ENCODE data around the gene PEAK1.

Gene PEAK1

GRCh38 chr15:77400258-77400657 is 19.6 kb downstream of the PEAK1 start:
- DNase-seq = no peak

GRCh38 chr15:77398927-77399326 is 21.0 kb downstream of the PEAK1 start:
- DNase-seq = no peak

DNA sequence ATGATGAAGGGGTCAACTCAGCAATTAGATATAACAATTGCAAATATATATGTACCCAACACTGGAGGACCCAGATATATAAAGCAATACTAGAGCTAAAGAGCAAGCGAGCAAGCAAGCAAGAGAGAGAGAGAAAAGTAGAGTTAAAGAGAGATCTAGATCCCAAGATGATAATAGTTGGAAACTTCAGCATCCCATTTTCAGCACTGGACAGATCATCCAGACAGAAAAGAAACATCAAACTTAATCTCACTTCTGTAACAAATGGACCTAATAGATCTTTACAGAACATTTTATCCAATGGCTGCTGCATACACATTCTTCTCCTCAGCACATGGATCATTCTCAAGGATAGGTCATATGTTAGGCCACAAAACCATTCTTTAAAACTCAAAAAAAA is 23.2 kb downstream of the PEAK1 start:
- DNase-seq = no peak

DNA sequence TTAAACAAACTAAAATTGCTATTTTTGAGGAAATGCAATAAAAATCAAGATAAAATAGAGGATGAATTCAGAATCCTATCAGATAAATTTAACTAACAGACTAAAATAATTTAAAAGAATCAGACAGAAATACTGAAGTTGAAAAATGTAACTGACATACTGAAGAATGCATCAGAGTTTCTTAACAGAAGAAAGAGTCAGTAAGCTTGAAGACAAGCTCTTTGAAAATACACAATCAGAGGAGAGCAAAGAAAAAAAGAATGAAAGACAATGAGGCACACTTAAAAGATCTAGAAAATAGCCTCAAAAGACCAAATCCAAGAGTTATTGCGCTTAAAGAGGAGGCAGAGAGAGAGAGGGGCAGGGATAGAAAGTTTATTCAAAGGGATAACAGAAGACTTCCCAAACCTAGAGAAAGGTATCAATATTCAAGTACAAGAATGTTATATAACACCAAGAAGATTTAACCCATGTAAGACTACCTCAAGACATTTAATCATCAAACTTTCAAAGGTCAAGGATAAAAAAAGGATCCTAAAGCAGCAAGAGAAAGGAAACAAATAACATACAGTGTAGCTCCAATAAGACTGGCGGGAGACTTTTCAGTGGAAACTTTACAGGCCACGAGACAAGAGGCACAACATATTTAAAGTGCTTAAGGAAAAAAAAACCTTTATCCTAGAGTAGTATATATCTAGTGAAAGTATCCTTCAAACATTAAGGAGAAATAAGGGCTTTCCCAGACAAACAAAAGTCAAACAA is 24.7 kb downstream of the PEAK1 start:
- no peak for DNase-seq

- no peak for DNase-seq
Measured at GRCh38 chr15:77393471-77393840, 26.4 kb downstream of the PEAK1 start.

DNA sequence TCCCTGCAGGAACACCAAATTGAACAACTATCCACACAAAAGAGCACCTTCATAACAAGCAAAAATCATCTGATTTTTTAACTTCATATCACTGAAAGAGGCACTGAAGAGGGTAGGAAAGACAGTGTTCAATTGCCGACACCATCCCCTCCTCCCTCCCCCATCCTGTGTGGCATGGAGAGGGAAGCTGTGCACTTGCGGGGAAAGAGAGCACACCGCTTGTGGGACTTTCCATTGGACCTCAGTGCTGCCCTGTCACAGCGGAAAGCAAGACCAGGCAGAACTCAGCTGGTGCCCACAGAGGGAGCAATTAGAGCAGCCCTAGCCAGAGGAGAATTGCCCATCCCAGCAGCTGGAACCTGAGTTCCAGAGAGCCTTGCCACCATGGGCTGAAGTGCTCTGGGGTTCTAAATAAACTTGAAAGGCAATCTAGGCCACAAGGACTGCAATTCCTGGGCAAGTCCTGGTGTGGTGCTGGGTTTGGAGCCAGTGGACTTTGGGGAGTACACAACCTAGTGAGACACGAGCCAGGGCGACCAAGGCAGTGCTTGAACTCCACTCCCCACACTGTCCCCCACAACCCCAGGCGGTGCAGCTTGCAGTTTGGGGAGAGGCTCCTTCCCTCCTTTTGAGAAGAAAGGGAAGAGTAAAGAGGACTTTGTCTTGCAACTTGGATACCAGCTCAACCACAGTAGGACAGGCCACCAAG is 27.0 kb downstream of the PEAK1 start:
- no peak for DNase-seq

- no peak for DNase-seq
Measured at GRCh38 chr15:77391372-77391951, 28.4 kb downstream of the PEAK1 start.

GRCh38 chr15:77387365-77388105 is 32.4 kb downstream of the PEAK1 start:
- no peak for DNase-seq

DNA sequence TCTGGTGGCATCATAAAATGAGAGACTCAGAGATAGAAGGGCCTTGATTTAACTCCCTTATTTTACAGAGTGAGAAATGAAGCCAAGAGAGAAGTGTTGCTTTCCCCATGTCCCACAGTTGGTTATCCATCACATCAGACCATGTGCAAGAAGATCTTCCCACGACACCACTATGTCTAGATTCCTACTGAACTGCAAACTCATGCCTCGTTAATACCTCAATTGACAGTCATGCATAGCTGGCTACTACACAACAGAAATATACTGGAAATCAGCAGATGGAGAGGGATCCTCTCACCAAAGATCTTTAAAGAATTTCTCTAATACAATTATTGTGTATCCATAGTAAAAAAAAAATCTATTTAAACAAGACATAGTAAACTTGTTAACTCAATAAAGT is 33.3 kb downstream of the PEAK1 start:
- DNase-seq = no peak

- DNase-seq = no peak
Measured at GRCh38 chr15:77384589-77385359, 35.1 kb downstream of the PEAK1 start.

- no peak for DNase-seq
Measured at GRCh38 chr15:77384086-77384485, 35.8 kb downstream of the PEAK1 start.

GRCh38 chr15:77380033-77380432 is 39.9 kb downstream of the PEAK1 start:
- DNase-seq = no peak

DNA sequence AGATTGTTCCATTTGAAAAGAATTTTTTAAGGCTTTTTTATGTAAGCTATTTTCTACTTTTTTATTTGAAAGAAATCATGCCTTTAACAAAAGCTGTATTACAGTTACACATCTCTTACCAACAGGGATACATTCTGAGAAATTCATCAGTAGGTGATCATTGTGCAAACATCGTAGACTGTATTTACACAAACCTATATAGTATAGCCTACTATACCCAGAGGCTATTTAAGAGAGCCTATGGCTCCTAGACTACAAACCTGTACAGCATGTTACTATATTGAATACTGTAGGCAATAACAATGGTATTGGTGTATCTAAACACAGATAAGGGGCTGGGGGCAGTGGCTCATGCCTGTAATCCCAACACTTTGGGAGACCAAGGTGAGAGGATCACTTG is 43.1 kb downstream of the PEAK1 start:
- DNase-seq = peak; percentile 9

- DNase-seq = no peak
Measured at GRCh38 chr15:77375133-77375532, 44.8 kb downstream of the PEAK1 start.

DNA sequence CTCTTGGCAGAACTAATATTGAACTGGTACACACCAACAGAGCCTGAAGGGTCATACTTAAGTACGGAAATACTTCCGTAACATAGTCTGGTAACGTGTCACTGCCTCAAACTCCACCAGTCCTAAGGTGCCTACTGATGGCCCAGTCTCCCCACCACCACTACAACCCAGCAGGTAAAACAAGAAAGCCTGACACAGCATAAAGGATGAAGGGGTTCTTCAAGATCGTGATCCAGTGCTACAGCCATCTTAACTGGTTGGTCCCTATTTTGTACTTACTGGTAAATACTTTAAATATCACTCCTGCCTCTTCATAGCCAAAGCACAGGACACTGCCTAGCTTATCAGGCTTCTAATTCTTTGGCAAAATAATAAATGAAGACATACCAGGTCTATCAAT is 46.5 kb downstream of the PEAK1 start:
- DNase-seq = no peak

DNA sequence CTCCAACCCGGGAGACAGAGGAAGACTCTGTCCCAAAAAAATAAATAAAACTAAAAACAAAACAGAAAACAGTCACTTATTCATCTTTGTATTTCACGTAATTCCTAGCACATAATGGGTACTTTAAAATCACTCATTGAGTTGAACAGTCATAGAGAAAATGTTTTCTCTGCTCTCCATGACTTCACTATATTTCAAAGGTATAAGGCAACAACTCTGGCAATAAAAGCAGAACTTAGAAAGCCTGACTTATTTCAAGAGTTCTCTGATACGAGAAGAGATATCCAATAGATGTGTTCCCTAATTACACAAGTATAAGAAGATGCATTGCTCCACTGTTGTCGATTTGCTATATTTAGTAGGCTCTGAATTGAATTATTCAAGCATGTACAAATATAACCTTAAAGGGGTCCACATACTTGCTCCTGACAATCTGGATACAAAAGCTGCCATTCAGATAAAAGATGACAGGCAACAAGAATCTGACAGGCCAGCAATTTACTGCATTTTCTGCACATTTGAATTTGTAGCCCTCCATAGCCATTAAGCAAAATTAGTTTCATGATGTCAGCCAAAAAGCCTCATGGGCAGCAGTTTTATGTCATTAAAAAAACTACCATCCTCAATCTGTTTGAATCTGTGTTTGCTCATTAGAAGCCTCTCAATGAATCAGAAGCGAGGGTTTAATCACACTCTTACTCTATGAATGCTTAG is 47.9 kb downstream of the PEAK1 start:
- no peak for DNase-seq

DNA sequence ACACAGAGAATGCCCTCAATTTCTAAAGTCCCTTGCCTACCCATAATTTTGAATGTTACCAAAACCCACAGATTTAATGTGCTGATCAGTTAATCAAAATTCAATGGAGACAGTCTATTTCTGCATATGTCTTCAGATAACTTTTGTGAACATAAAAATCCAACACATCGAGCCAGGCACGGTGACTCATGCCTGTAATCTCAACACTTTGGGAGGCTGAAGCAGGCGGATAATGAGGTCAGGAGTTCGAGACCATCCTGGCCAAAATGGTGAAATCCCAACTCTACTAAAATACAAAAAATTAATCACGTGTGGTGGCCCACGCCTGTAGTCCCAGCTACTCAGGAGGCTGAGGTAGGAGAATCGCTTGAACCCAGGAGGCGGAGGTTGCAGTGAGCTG is 49.3 kb downstream of the PEAK1 start:
- DNase-seq = no peak

DNA sequence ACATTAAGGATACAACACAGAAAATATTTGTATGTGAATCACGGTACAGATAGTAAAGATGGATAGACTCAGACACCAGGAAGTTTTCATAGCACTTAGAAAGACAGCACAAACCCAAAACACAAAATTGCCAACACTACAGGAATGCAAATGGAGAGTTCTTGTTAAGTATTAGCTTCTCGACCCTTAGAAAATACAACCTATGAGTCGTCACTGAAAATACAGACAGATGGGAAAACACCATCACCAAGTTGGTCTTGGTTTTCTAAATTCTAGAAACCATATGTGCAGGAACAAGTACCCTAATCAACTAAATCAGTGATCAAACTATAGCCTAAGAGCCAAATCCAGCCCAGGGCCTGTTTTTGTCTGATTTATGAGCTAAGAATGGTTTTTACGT is 50.7 kb downstream of the PEAK1 start:
- DNase-seq = no peak

GRCh38 chr15:77367631-77368030 is 52.3 kb downstream of the PEAK1 start:
- no peak for DNase-seq

DNA sequence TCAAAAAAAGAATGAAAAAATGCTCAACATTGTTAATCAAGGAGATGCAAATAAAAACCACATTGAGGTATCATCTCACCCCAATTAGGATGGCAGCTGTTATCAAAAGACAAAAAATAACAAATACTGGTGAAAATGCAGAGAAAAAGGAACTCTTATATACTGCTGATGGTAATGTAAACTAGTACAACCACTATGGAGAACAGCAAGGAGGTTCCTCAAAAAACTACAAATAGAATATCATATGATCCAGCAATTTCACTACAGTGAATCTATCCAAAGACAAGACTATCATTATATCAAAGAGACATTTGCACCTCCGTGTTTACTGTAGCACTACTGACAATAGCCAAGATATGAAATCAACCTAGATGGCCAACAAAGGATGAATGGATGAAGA is 58.4 kb downstream of the PEAK1 start:
- DNase-seq = no peak

DNA sequence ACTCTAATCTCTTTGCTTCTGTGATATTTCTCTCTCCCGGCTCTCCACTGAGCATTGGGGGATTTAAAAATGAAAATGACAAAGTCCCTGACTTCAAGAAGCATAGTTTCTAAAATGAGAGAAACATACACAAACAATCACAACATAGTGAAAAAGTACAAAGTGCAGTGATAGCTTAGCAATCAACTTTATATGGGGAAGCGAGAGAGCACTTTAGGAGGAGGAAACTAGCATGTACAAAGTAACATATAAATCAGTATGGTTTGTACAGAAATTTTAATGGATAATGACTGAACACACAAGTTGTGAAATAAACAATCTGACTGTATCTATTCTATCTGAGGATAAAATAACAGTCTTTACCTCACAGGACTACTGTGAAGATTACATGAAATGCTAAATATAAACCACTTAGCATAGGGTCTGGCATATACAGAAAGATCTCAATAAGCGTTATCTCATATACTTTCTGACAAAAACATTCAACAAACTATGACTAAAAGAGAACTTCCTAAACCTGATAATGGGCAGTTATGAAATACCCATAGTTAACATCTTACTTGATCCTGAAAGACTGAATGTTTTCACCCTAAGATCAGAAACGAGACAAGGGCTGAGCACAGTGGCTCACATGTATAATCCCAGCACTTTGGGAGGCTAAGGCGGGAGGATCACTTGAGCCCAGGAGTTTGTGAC is 61.2 kb downstream of the PEAK1 start:
- no peak for DNase-seq

- DNase-seq = no peak
Measured at GRCh38 chr15:77356305-77356704, 63.6 kb downstream of the PEAK1 start.
